Neural crest cell (in vitro differentiated cells): ENCODE results near the gene NCKAP5L. TPM values are rescaled to one million over a fixed set of nuclear protein-coding genes. Genes with fewer than 3 reads are reported as not detected.
A peak's percentile ranks its signal among the peaks of the same experiment; 100 is the strongest.

ENCODE experiments used
- DNase-seq: peaks from one replicate; pipeline ENCODE4 v3.0.0; 2021; ENCODE audit warnings: low read depth, mixed read lengths, low spot score
- H3K27ac Mint-ChIP-seq: one replicate; pipeline ENCODE4 v1.8.0; 2021; ENCODE audit warnings: mild to moderate bottlenecking, mixed read lengths; ENCODE audit not compliant: unreplicated experiment
- H3K27me3 Mint-ChIP-seq: 2 replicates; pipeline ENCODE4 v1.8.0; 2021; ENCODE audit warnings: low read depth, mild to moderate bottlenecking, mixed read lengths
- H3K36me3 Mint-ChIP-seq: 2 replicates; pipeline ENCODE4 v1.8.0; 2021; ENCODE audit warnings: low read depth, mild to moderate bottlenecking, mixed read lengths
- H3K4me1 Mint-ChIP-seq: 2 replicates; pipeline ENCODE4 v1.8.0; 2021; ENCODE audit warnings: mixed read lengths
- H3K4me3 Mint-ChIP-seq: one replicate; pipeline ENCODE4 v1.8.0; 2021; ENCODE audit warnings: mild to moderate bottlenecking, mixed read lengths
- H3K9me3 Mint-ChIP-seq: 2 replicates; pipeline ENCODE4 v1.8.0; 2021; ENCODE audit warnings: mixed read lengths
- CTCF ChIP-seq: fragments of 200-600 bp; sonication (generic); conservative IDR thresholded peaks from 2 replicates; pipeline ENCODE4 v1.5.0; 2021; ENCODE audit warnings: antibody characterized with exemption, mild to moderate bottlenecking
- total RNA-seq: library from RNA; stranded (reverse); gene quantifications from 2 replicates; pipeline ENCODE4 v1.2.1, GENCODE V29; 2021

Gene NCKAP5L
- total RNA-seq, 1 donor from 2014 or later = 45.0 TPM

- Mint-ChIP-seq H3K4me1 (peaks cover 47% of the 10 kb centered on the region), H3K36me3 (peaks cover 9% of the 10 kb centered on the region), H3K9me3 (no peaks in the 10 kb centered on the region), H3K27ac (no peak overlapping the region), H3K4me3 (no peak overlapping the region), H3K27me3 (no peaks in the 10 kb centered on the region)
- no peak for TF ChIP-seq CTCF
- DNase-seq = no peak
These were observed 15.1 kb downstream of the NCKAP5L start for GRCh38 chr12:49813131-49813530.

- Mint-ChIP-seq H3K4me1 (peaks cover 54% of the 10 kb centered on the region), H3K4me3 (no peak overlapping the region), H3K27me3 (no peaks in the 10 kb centered on the region), H3K9me3 (no peaks in the 10 kb centered on the region), H3K36me3 (peaks cover 7% of the 10 kb centered on the region), H3K27ac (peak overlapping the region; percentile 2)
- DNase-seq = no peak
- TF ChIP-seq CTCF = no peak
These were observed 16.2 kb downstream of the NCKAP5L start for GRCh38 chr12:49811961-49812401.

- Mint-ChIP-seq H3K9me3 (no peaks in the 10 kb centered on the region), H3K4me1 (peaks cover 60% of the 10 kb centered on the region), H3K27ac (no peak overlapping the region), H3K4me3 (peak overlapping the region; percentile 16), H3K36me3 (peaks cover 7% of the 10 kb centered on the region), H3K27me3 (no peaks in the 10 kb centered on the region)
- TF ChIP-seq CTCF = no peak
- DNase-seq = no peak
These were observed 17.1 kb downstream of the NCKAP5L start for GRCh38 chr12:49811136-49811535.

GRCh38 chr12:49809906-49810389 lies 18.3 kb downstream of the NCKAP5L start:
- Mint-ChIP-seq H3K36me3 (peaks cover 2% of the 10 kb centered on the region), H3K4me1 (peaks cover 58% of the 10 kb centered on the region), H3K27me3 (no peaks in the 10 kb centered on the region), H3K27ac (peak overlapping the region; percentile 97), H3K9me3 (no peaks in the 10 kb centered on the region), H3K4me3 (peak overlapping the region; percentile 60)
- no peak for TF ChIP-seq CTCF
- DNase-seq = peak; percentile 21

GRCh38 chr12:49809381-49809905 lies 18.8 kb downstream of the NCKAP5L start:
- Mint-ChIP-seq H3K9me3 (no peaks in the 10 kb centered on the region), H3K4me1 (peaks cover 58% of the 10 kb centered on the region), H3K36me3 (no peaks in the 10 kb centered on the region), H3K27me3 (no peaks in the 10 kb centered on the region), H3K27ac (peak overlapping the region; percentile 97), H3K4me3 (peak overlapping the region; percentile 60)
- no peak for DNase-seq
- no peak for TF ChIP-seq CTCF
